Measurements from ENCODE around the gene CGB1.
"Not testable (repeated sequence)": the region's sequence is repeated elsewhere in the genome, so short reads cannot be mapped to it uniquely, and the experiment has no call there.

CGB1 gene

GRCh38 chr19:49031642-49032301 lies 4.9 kb downstream of the CGB1 start, which contains the start of gene CGB2:
Gene CGB2 (plus strand): TSS chr19:49031890. CDS start chr19:49032096, 206 bp downstream.
- H3K27ac ChIP-seq: not testable (repeated sequence)
- TF ChIP-seq CTCF (IDR thresholded peaks at IDR 0.05): peak; percentile 97

DNA sequence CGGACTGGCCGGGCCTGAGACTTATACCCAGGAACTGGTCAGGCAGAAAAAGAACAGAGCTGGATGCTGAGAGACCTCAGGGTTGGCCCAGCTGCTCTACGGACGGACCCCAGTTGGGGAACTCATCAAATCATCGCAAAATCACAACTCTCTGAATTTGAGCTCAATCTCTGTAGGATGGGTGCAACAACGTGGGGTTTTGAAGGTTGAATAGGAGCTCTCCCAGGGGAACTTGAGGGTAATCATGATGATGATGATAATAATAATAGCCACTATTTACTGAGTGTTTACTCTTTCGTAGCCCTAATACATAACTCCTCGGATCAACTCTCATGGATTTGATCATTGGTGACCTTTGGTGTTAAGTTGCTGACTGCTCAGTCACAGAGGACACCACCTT lies 6.4 kb downstream of the CGB1 start:
- H3K27ac ChIP-seq: not testable (repeated sequence)

DNA sequence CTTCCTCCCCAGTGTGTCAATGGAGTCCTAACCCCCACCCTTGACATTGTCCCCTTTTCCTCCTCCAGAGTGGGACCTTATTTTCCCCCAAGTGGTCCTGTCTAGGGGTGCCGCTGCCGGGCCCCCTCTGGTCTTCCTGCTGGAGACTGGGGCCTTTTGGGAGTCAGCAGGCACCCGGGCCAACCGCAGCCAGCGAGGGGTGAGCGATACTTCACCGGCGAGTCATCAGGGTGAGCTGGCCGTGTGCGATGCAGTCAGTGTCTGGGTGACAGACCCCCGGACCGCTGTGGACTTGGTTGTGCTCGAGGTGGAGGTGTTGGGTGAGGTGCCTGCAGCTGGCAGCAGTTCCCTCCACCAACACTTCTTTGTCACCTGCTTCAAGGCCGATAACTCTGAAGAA lies 6.9 kb downstream of the CGB1 start:
- H3K27ac ChIP-seq: not testable (repeated sequence)

GRCh38 chr19:49028686-49029085 lies 8.0 kb downstream of the CGB1 start:
- H3K27ac ChIP-seq: not testable (repeated sequence)

DNA sequence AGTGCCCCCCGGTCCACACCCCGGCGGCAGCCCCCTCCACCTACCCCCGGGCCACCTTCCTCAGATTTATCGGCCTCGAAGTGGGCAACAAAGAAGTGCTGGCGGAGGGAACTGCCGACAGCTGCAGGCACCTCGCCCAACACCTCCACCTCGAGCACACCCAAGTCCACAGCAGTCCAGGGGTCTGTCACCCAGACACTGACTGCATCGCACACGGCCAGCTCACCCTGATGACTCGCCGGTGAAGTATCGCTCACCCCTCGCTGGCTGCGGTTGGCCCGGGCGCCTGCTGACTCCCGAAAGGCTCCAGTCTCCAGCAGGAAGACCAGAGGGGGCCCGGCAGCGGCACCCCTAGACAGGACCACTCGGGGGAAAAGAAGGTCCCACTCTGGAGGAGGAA lies 11.1 kb downstream of the CGB1 start:
- H3K27ac ChIP-seq: not testable (repeated sequence)

DNA sequence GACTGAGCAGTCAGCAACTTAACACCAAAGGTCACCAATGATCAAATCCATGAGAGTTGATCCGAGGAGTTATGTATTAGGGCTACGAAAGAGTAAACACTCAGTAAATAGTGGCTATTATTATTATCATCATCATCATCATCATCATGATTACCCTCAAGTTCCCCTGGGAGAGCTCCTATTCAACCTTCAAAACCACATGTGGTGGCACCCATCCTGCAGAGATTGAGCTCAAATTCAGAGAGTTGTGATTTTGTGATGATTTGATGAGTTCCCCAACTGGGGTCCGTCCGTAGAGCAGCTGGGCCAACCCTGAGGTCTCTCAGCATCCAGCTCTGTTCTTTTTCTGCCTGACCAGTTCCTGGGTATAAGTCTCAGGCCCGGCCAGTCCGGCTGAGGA lies 11.6 kb downstream of the CGB1 start:
- not testable (repeated sequence) for H3K27ac ChIP-seq

DNA sequence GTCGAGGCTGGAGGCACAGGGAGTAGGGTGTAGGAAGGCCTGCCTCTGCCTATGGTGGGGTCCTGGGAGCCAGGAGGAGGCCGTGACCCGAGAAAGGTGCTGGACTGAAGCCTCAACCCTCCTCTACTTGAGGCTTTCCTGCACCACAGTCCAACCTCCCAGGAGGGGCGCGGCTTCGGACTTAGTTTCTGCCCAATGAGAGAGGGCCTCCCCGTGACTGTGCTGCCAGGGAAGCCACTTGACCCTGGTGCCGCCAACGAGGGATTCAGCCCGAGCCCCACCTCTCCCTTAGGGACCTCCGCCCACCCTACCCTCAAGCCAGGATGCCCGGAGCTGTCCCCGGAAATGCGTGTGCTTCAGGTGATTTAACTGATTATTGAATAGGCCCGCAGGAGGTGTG lies 12.5 kb downstream of the CGB1 start, which contains the start of gene CGB3:
TSS of gene CGB3 (minus strand) at position 101 of the 400 bp plus-strand sequence. CDS start 362 bp downstream, outside the sequence.
- H3K27ac ChIP-seq: not testable (repeated sequence)

DNA sequence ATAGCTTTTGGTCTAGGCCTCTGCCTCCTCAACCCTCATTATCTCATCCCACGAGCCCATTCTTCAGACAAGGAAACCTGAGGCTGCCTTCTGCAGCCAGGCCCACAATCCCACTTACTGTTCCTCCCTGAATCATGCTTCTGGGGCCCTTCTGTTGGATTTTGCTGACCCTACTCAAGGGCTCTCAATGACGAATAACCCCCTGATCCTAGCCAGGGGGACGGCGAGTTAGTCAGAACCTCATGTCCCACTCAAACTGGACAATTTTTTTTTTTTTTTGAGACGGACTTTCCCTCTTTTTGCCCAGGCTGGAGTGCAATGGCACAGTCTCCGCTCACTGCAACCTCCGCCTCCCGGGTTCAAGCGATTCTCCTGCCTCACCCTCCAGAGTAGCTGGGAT lies 14.6 kb downstream of the CGB1 start:
- H3K27ac ChIP-seq: no peak overlapping the region
- TF ChIP-seq CTCF (IDR thresholded peaks at IDR 0.05): no peak
- no peak for TF ChIP-seq ZFX (IDR thresholded peaks at IDR 0.05; ENCODE audit: borderline replicate concordance)

DNA sequence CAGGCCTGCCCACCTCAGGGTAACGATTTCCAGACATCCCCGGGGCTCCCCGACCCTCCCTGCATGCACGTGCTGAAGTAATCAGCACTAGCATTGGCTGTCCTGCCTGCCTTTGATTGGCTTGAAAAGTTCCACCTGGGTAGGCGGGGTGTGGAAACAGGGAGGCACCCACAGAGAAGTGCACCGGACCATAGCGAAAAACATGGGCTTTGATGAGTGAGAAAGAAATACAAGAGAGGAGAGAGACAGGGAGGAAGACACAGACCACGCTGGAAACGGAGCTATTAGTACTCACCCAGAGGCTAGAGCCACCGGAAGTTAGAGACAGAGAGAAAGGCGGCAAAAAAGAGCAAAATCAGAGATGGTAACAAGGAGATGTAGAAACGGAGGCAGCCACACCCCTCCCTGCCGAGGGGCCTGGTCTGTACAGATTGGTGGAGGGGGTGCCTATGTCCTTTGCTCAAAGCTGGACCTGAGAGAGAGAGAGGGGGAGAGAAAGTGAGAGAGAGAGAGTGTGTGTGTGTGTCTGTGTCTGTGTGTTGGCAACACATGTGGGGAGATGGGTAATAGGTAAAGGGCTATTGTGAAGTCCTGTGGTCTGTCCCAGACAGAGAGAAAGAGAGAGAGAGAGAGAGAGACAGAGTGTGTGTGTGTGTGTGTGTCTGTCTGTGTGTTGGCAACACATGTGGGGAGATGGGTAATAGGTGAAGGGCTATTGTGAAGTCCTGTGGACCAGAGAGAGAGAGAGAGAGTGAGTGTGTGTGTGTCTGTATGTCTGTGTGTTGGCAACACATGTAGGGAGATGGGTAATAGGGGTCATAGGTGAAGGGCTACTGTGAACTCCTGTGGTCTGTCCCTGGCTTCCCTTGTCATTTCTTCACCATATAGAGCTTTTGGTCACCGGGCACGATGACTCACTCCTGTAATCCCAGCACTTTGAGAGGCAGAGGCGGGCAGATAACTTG lies 15.5 kb downstream of the CGB1 start:
- no peak for TF ChIP-seq ZFX (IDR thresholded peaks at IDR 0.05; ENCODE audit: borderline replicate concordance)
- no peak for TF ChIP-seq CTCF (IDR thresholded peaks at IDR 0.05)
- no peak overlapping the region for H3K27ac ChIP-seq

DNA sequence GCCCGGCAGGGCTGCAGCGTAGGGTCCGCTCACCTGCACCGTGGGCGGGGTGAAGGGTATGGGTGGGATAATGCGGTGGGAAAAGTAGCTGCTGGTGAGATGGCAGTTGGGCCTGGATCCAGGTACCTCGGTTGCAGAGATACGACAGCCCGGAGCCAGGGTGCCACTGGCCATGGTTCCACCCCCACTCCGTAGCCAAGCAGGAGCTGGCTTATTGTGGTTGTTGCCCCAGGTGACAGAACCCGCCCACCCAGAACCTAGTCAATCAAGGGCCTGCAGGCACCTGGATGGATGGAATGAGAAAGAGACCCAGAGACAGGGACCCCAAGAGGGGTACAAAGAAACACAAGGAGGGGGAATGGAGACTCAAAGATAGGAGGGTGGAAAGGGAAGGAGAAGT lies 16.4 kb downstream of the CGB1 start:
- no peak for TF ChIP-seq ZFX (IDR thresholded peaks at IDR 0.05; ENCODE audit: borderline replicate concordance)
- no peak for TF ChIP-seq CTCF (IDR thresholded peaks at IDR 0.05)
- no peak overlapping the region for H3K27ac ChIP-seq

All from 22Rv1 (cell line).